Stimulated activated CD8-positive, alpha-beta memory T cell treated with anti-CD3 and anti-CD28 coated beads, Interleukin-15, amount 100 ng/mL, for 4 hours (primary cell): ENCODE measurements around the gene CDC20.
"Not testable (repeated sequence)": the region's sequence is repeated elsewhere in the genome, so short reads cannot be mapped to it uniquely, and the experiment has no call there.

ENCODE experiments used
- DNase-seq, 2 donors: peaks; one replicate each; pipeline ENCODE4 v3.0.0-alpha.2; 2020; ENCODE audit warnings: low read depth in 2 of 2

CDC20 gene

GRCh38 chr1:43358121-43358745 is 548 bp upstream of the CDC20 start:
- no peak for DNase-seq

DNA sequence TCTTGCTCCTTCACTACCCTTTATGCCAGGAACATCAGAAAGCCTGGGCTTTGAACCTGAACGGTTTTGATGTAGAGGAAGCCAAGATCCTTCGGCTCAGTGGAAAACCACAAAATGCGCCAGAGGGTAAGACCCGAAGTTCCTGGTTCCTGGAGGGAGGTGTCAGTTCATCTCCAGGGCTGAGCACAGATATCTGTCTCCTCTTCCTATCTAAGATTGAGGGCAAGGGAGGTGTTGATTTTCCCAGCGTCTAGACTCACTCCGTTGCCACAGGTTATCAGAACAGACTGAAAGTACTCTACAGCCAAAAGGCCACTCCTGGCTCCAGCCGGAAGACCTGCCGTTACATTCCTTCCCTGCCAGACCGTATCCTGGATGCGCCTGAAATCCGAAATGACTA is 915 bp downstream of the CDC20 start:
- DNase-seq, result no peak

DNA sequence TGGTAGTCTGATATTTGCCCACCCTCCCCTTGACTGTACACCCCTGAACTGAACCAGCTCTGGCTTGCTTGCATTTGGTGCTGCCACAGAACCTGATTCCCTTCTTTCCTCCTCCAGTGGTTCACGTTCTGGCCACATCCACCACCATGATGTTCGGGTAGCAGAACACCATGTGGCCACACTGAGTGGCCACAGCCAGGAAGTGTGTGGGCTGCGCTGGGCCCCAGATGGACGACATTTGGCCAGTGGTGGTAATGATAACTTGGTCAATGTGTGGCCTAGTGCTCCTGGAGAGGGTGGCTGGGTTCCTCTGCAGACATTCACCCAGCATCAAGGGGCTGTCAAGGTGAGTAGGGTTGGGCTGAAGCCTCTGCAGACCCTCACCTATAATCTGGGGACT is 1.8 kb downstream of the CDC20 start:
- DNase-seq, result no peak

DNA sequence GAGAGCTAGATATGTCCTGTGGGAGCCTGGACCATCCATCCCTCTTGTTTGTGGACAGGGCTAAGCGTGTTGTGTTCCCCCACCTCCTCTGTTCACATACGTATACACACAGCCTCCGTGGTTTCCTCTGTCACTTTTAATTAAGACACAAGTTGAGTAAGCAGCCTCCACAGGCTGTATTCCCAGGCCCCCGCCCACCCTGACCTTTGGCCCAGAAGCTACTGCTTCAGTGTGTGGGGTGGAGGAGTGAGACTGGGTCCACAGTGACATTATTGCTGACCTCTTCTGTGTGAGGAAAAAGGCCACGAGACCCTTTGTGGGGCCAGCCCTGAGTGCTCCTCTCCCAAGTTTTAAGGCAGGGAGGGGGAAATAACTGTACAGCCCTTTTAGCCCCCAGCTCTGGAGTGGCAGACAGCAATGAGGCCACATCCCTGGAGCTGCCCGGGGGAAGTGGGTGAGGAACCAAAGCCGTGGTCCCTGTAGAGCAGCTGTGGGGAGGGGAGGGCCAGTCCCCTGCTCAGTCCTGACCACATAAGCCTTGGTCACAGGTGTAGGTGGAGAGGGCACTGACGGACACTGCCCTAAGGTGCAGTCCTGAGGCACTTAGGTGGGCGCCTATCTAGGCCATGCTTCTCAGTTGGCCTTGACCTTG is 4.6 kb downstream of the CDC20 start:
- no peak for DNase-seq

DNA sequence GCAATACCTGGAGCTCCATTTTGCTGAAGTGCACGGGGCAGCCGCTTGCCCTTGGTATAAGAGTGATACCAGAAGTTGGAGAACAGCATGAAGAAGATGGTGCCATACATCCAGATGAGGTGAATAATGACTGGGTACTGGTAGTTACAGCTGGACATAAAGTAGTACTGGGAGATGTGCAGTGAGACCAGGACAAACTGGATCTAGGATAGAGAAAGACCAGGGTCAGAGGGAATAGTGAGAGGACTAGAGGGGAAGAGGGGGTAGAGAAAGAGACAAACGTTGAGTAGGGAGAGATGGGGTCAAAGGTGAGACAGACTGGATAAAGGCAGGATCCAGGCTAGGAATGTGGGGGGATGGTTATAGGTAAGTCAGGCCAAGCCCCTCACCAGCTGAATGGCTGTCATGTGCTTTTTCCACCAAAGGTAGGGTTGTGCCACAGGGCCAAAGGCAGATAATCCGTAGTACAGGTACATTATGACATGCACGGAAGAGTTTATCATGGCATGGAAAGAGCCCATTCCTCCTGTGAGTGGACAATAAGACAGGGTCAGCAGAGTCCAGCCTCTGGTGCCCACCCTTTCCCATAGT is 5.2 kb downstream of the CDC20 start:
- no peak for DNase-seq

DNA sequence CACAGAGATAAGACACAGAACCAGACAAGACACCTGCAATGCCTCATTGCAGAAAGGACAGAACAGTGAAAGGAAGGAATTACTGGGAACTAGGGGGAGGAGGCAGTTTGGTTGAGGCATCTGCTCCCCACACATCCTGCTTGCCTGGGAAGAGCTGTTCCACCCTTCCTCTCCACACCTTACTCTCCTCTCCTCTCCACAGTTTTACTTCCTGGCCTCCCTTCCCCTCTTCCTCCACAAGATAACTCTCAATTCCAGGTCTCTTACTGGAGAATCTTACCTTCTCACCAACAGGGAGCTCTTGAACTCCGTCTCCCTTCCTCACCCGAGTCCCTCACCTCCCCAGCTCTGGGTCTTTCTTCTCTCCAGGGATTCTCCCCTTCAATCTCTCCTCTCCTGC is 6.9 kb downstream of the CDC20 start:
- DNase-seq, result no peak

DNA sequence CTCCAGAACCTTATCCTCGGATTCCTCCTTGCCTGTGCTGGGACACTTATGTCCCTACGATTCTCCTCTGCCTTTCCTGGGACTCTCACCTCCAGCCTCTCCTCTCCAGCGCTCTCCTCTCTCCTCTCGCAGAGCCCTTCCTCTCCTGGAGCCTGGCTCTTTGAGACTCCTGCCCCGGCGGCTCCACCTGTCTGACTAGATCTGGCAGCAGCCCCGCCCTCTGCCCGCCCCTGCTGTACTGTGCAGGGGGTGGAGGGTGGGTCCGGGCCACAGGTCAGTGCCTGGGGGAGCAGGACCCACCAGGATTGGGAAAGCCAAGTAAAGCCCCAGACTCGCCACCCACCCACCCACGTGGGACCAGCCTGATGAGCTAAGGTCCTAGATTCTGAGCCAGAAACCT is 7.4 kb downstream of the CDC20 start:
- no peak for DNase-seq

DNA sequence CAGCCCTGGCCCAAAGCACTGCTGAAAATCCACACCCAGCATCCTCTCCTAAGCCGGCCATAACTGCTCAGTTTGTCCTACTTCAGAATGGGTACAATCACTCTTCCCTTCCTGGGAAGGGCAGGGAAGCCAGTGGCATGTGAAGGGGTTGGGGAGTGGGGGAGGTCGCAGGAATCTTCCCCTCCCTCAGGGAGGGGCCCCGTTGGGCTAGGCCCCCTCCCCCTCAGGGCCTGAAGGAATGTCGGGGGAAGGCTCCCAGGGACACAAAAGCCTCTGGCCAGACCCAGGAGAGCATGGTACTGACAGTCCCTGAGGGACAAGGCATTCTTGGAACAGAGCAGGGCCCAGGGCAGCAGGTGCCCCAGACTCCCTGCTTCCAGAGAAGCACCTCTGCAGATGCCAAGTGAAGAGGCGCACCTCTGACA is 7.8 kb downstream of the CDC20 start:
- DNase-seq, result no peak

DNA sequence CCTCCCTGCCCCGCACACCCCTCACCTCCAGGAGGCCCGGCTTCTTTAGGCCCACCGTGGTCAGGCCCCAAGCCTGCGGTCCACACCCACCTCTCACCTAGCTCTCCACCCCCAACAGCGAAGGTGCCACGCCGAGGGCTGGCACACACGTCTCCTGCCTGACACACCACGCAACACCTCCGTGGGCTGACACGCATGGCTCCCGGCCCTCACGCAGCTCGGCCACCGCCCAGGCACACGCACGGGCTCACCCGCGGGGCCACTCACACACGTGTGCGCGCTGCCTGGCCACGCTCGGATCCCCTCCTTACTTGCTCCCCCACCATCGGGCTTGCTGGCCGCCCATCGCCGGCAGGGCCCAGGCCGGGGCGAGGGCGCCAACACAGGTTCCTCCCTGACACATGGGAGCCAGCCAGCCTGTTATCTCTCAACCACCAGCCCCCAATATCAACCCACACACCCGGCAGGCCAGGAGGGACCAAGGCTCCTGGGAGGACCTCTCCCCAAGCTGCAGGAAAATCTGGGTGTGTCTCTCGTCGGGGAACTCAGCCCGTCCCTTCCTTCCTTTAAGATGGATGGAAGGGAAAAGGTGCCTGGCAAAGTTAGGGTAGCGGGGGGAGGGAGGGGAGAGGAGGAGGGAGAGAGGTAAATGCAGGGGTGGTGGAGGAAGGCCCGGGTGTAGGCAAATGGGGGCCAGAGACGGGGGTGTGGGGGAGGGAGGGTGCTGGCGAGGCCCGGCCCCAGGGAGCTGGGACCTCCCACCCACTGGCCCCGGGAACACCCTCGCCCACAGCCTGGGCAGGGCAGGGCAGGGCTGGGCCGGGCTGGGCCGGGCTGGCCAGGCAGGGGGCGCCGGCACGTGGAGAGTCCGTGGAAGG is 8.5 kb downstream of the CDC20 start:
- DNase-seq, result no peak

- DNase-seq, result peak; percentile 64 to 74
Measured at GRCh38 chr1:43367904-43368645, 9.3 kb downstream of the CDC20 start, which contains the start of gene ELOVL1. Gene ELOVL1 (minus strand): TSS chr1:43368011. CDS start chr1:43365609, 2,402 bp downstream.

DNA sequence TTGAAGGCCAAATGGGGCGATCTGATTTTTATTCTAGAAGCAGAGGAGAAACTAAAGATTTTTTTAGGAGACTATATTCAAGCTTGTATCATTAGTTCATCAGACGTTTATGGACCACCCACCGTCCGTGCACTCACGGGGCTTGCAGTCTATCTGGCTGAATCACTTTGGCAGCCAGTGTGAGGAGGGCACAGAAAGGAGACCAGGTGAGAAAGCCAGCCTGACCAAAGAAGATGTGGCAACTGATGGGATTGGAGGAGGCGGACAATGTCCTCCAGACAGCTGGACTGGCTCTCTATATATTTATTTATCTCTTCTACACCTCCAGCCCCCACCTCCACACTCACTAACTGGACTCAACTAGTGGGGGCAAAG is 9.9 kb downstream of the CDC20 start:
- DNase-seq, result no peak

DNA sequence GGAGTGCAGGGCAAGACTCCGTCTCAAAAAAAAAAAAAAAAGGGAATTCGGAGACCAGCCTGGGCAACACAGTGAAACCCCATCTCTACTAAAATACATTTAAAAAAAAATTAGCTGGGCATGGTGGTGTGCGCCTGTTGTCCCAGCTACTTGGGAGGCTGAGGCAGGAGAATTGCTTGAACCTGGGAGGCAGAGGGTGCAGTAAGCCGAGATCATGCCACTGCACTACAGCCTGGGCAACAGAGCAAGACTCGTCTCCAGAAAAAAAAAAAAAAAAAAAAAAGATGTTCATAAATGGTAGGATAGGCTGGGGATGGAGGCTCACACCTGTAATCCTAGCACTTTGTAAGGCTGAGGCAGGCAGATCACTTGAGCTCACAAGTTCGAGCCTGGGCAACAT is 11.0 kb downstream of the CDC20 start:
- not testable (repeated sequence) for DNase-seq

- no peak for DNase-seq
Measured at GRCh38 chr1:43370564-43370963, 11.8 kb downstream of the CDC20 start.

DNA sequence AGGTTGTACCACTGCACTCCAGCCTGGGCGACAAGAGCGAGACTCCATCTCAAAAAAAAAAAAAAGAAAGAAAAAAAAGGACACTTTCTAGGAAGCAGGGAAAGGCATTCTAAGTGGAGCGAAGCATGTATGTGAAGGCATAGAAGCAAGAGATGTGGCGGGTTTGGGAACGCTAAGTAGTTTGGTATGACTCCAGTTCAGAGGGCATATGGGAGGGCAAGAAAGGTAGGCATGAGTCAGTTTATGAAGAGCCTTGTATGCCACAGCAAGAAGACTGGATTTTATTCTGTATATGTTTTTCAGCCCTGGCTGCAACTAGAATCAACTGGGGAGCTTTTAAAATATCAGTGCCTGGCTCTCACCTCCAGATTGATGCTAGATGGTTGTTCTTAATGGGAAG is 13.4 kb downstream of the CDC20 start:
- no peak for DNase-seq

- no peak for DNase-seq
Measured at GRCh38 chr1:43373066-43373940, 14.5 kb downstream of the CDC20 start.

- DNase-seq, result no peak
Measured at GRCh38 chr1:43376723-43377235, 18.0 kb downstream of the CDC20 start.

- DNase-seq, result no peak
Measured at GRCh38 chr1:43377831-43378230, 19.1 kb downstream of the CDC20 start.

DNA sequence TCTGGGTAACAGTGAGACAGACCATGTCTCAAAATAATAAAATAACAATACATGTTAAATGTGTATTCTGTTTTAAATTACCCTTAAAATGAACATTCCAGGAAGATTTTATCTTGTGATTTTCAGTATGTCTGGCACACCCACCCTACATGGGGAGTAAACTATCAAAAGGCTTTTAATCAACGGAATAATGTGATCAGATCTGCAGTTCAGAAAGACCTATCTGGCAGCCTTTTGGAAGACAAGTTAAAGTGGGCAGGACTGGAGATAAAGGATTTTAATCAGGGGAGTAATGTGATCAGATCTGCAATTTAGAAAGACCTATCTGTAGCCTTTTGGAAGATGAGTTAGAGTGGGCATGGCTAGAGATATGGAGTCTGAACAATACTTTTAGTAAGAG is 20.7 kb downstream of the CDC20 start:
- no peak for DNase-seq

DNA sequence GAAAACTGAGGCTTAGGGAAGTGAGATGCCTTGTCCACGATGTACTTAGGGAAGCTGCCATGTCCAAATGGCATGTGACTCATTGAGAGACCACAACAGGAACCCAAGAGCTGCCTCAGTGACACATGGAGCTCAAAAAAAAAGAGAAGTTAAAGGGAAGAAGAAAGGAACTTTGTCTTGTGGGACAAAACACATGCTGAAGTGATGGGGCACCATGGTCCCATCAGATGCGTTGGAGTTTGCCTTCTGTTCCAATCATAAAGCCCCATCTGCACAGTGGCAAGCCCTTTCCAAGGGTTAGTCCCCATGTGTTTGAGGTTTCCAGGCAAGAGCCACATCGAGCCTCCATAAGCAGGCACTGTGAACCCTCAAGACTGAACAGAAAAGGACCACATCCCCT is 22.8 kb downstream of the CDC20 start:
- no peak for DNase-seq

DNA sequence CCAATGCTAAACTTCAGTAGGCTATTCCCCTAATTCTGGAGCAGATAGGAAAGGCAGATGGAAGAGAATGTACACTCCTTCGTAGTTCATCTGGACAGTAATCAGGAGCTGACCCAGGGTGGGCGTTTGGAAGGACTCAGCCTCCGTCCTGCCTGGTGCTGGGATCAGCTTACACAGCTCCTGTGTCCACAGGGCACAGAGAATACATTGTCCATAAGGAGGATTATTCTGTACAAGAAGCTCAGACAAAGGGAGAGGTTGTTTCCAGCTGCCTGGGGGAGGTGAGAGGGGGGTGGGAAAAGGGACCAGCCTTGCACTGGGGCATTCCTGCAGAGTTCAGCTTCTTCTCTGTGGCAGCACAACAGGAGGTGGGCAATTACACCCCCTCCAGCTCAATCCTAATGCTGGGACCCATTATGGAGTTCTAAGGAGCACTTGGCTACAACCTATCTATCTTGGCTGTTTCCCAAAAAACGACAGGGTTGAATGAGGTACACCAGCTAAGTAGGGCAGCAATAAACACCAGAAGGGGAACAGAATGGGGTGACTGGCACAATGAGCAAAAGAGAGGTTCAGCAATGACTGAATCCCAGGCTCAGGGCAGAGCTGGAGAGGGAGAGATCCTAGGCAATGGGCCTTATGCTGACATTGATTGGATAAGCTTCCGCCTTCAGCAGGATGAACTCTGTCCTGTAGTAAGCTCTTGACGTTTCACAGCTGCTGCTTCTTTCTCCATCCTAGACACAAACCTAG is 23.4 kb downstream of the CDC20 start:
- no peak for DNase-seq
